T47D (cell line): ENCODE measurements around the gene PPIF.

Experiments
- DNase-seq, 2 experiments: peaks; one replicate each; pipeline versions ENCODE4 v3.0.0 to v3.0.0-alpha.2; 2011 to 2012; ENCODE audit warnings: low read depth in 1 of 2, low spot score in 1 of 2
- JUND ChIP-seq: IDR thresholded peaks from 2 replicates; pipeline ENCODE4 v1.6.1; 2012; ENCODE audit warnings: low read depth
- in situ Hi-C: cut with HindIII; loops from 2 replicates; pipeline ENCODE4 v1.10.0; 2016; ENCODE audit warnings: low sequenced_read_pairs, low pct_unique_long_range_greater_than_20kb

Gene PPIF

GRCh38 chr10:79350407-79351154 is 3.3 kb downstream of the PPIF start:
- in situ Hi-C loops, result no loop called here
- DNase-seq, result no peak
- no peak for TF ChIP-seq JUND

GRCh38 chr10:79351332-79351731 is 4.1 kb downstream of the PPIF start:
- in situ Hi-C loops, result no loop called here
- no peak for DNase-seq
- no peak for TF ChIP-seq JUND

DNA sequence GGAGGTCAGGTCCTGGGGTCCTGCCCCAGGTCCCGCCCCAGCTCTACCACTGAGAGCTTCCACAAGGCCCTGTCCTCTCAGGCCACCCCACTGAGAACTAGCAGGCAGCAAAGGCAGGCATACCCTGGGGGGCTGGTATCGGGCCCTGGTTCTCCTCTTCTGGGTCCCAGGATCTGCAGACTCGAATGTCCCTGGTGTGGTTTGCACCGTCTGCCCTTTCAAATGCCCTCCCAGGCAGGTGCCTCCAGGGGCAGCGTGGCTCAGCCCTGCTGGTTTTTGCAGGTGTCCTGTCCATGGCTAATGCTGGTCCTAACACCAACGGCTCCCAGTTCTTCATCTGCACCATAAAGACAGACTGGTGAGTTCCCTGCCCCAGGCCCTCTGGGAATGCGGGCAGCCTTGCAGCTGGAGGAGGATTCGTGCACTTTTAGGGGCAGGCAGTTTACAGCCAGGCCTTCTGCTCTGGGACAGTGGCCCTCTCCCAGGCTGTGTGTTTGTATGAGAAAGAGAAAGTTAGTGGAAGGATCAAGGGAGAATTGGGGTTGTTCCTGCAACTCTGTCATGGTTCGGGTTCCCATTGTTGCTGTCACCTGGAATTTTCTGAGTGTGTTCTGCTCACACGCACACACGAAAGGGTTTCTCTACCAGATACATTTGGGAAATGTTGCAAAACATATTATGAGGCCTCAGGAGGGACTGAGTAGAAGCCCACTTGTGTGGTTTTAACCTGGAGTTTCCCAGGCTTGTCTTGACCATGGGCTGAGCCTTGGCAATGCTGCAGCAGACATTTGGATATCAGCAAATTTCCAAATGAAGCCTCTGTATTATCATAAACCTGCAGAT is 5.0 kb downstream of the PPIF start:
- no peak for DNase-seq
- TF ChIP-seq JUND, result no peak
- in situ Hi-C loops, result no loop called here

DNA sequence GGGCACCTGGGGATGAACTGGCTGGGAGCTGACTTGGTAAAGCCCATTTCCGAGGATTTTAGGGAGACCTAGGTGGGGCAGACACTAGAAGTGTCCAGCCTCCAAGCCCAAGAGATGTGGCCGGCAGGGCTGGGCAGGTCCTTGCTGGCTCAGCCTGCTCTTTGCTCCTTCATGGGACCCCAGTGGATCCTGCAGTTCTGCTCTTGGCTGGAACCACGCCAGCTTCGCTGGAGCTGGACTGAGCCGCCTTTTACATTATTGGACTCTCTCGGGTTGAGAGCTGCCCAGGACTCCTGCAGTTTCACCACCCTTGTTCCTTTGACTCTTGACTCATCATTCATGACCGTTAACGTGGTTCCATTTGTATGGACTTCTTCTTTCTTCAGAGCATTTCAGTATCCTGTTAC is 5.7 kb downstream of the PPIF start:
- no peak for DNase-seq
- in situ Hi-C loops, result no loop called here
- TF ChIP-seq JUND, result no peak

DNA sequence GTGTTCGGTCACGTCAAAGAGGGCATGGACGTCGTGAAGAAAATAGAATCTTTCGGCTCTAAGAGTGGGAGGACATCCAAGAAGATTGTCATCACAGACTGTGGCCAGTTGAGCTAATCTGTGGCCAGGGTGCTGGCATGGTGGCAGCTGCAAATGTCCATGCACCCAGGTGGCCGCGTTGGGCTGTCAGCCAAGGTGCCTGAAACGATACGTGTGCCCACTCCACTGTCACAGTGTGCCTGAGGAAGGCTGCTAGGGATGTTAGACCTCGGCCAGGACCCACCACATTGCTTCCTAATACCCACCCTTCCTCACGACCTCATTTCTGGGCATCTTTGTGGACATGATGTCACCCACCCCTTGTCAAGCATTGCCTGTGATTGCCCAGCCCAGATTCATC is 6.5 kb downstream of the PPIF start:
- DNase-seq, result no peak
- TF ChIP-seq JUND, result no peak
- in situ Hi-C loops, result no loop called here

DNA sequence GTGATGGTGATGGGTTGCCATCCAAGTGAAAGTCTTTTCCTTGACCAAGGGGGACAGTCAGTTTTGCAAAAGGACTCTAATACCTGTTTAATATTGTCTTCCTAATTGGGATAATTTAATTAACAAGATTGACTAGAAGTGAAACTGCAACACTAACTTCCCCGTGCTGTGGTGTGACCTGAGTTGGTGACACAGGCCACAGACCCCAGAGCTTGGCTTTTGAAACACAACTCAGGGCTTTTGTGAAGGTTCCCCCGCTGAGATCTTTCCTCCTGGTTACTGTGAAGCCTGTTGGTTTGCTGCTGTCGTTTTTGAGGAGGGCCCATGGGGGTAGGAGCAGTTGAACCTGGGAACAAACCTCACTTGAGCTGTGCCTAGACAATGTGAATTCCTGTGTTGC is 6.9 kb downstream of the PPIF start:
- in situ Hi-C loops, result no loop called here
- no peak for TF ChIP-seq JUND

GRCh38 chr10:79354615-79355014 is 7.3 kb downstream of the PPIF start:
- DNase-seq, result no peak
- no peak for TF ChIP-seq JUND
- in situ Hi-C loops, result no loop called here

More for the DNA sequence above, 6.9 kb downstream of the PPIF start:
- no peak for DNase-seq

DNA sequence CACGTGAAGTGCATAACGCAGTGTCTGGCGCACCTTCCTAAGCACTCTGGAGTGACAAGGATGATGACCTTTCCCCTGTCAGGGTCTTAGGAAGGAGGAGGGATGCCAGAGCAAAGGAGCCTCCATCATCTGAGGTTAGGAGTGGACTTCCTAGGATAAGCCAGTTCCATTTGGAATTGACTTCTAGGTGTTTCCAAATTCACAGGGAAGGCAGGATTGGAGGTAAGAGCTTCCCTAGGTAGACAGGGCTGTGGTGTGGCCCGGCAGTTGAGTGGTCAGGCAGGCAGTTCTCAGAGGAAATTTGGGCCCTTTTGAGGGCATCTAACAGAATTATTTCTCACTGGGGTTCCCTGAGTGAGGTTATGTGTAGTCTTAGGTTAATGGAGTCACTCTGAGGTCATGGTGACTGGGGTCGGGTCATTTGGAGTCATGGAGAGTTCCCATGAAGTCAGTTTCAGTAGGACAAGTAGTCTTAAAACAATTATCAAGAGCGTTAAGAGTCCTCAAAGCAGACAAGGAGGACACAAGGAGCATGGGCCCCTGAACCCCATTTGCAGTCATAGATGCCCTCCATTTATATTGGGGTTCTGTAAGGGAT is 8.2 kb downstream of the PPIF start:
- DNase-seq, result no peak
- TF ChIP-seq JUND, result no peak
- in situ Hi-C loops, result no loop called here

DNA sequence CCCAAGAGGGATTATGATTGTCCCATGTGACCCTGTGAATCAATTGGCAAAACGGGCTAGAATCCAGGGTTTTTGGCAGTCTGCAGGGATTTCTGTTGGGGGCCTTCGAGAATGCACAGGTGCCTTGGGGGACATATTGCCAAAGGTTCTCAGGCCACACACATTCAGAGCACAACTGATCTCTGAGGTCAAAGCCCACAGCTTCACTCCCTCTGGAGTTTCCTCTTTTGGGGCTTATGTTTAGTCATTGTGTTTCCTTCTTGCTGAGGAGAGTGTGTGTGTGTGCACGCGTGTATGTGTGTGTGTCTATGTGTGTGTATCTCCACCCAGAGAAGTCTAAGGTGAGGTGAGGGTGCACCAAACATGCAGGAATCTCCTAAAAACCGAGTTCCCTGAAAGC is 8.8 kb downstream of the PPIF start:
- no peak for DNase-seq
- TF ChIP-seq JUND, result no peak
- in situ Hi-C loops, result no loop called here

- DNase-seq, result no peak
- in situ Hi-C loops, result no loop called here
- no peak for TF ChIP-seq JUND
Measured at GRCh38 chr10:79357180-79357579, 9.9 kb downstream of the PPIF start.

DNA sequence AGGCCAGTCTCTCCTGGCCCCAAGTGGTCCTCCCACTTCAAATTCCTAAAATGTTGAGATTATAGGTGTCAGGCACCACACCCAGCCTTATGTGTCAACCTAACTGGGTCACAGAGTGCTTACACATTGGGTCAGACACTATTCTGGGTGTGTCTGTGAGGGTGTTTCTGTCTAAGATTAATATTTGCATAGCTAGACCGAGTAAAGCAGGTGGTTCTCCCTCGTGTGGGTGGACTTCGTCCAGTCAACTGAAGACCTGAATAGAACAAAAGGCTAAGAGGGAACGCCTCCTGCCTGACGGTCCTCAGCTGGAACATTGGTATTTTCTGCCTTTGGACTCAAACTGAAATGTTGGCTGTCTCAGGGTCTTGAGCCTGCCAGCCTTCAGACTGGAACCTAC is 11.5 kb downstream of the PPIF start:
- DNase-seq, result no peak
- in situ Hi-C loops, result no loop called here
- TF ChIP-seq JUND, result no peak

DNA sequence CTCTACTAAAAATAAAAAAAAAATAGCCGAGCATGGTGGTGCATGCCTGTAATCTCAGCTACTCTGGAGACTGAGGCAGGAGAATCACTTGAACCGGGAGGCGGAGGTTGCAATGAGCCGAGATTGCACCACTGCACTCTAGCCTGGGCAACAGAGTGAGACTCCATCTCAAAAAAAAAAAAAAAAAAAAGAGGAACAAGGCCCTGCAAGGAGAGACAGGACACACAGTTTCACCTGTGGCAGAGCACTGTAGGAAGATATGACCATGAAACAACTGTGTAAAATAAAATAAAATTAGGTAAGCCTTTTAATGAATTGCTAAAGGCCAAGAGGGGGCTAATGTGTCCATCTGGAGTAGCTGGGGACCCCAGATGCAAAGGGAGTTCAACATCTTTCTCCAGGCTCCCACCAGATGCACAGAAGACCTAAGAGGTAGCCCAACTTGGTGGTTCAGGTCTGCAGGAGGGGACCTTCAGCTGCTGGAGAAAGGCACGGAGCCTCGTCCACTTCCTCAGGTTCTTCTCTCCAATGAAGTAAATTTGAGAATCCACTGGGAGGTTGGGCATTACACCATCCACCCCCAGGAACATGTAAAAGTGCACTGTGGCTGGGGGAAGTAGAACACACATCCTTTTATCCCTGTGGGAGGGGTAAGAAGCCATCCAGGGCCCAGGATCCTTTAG is 12.7 kb downstream of the PPIF start:
- TF ChIP-seq JUND, result no peak
- in situ Hi-C loops, result no loop called here
- no peak for DNase-seq
